NT2/D1 (cell line): ENCODE results near the gene HES6.

Experiments used
- YY1 ChIP-seq: IDR thresholded peaks from 2 replicates; pipeline ENCODE4 v1.6.1; 2011; ENCODE audit not compliant: insufficient read length, insufficient read depth
- ZNF274 ChIP-seq: IDR thresholded peaks from 2 replicates; pipeline ENCODE4 v1.6.1; 2011; ENCODE audit warnings: mild to moderate bottlenecking, low read depth, low read length

- TF ChIP-seq YY1, result no peak
- TF ChIP-seq ZNF274, result no peak
These were observed 34.5 kb upstream of the HES6 start for GRCh38 chr2:238274152-238274865.
